H1 (cell line): ENCODE measurements around the gene KLHL1. TPM values are rescaled to one million over a fixed set of nuclear protein-coding genes. Genes with fewer than 3 reads are reported as not detected.

Source experiments
- BCL11A ChIP-seq, 2 experiments: IDR thresholded peaks; one replicate each; pipeline ENCODE4 v1.6.1; 2011; ENCODE audit warnings: low read depth in 2 of 2, low read length in 2 of 2, mild to moderate bottlenecking in 2 of 2
- SIRT6 ChIP-seq: IDR thresholded peaks from one replicate; pipeline ENCODE4 v1.7.1; 2012; ENCODE audit warnings: low read length, inconsistent platforms
- polyA plus RNA-seq, 7 experiments: library from polyadenylated mRNA; depleted of rRNA in 3 of 7; stranded (reverse) in 5 of 7; unstranded in 2 of 7; fragments of >200 nt in 5 of 7; fragments of 200-250 nt in 2 of 7; gene quantifications; 1 replicate in 5 of 7; 2 replicates in 1 of 7; 4 replicates in 1 of 7; pipeline versions ENCODE4 v1.2.1 to v1.2.3, GENCODE V29; 2011 to 2013; ENCODE audit warnings: missing spikeins in 2 of 7, mixed read lengths in 2 of 7
- total RNA-seq: library from RNA; stranded (reverse); fragmentation: NEBNext Ultra II Directional; extraction: Animal tissue kit (Norgen Biotek cat#: 25700); gene quantifications from 2 replicates; pipeline ENCODE4 v1.2.1, GENCODE V29; 2021

The KLHL1 gene
- total and polyA plus RNA-seq, 2 of the 8 experiments (the other 6 are each of a cell fraction or from before 2014, with no cell fraction given) = not detected

DNA sequence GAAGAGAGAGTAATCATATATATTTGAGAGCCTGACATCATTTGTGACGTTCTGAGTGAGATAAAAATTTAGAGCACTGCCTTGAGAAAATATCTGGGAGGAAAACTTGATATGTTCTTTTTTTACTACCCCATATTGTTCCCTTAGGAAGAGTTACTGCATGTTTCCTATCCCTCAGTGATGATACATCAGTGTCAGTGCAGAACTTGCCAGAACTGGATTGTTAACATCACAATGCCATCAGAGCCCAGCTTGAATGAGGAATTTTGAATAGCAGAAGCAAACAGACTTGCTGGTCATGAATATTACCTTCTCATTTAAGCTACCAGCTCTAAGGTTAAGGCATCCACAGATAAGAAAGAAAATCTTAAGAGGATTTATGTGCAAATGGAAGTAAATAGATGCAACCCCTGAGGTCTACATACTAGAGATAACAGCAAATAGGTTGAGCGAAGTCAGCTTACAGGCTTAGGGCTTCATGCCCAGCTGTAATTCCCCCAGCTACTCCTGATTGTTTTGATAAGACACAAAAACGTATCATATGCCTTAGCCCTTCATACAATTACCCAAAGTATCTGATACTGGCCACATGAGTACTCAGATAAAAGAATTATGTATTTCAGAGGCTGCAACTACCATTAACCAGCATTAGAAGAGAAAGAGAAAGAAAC lies 314.3 kb downstream of the KLHL1 start (continued):
- TF ChIP-seq SIRT6 (no peak), BCL11A (IDR thresholded peaks at IDR 0.05; ENCODE audit: low read depth in 2 of 2, low read length in 2 of 2) (no peak)
